Prostate gland (tissue), 2 donors: Measurements from ENCODE around the gene HCFC1R1.

Source experiments
- POLR2A ChIP-seq: fragments of 450-650 bp; IDR thresholded peaks from one replicate; pipeline ENCODE4 v1.6.1; 2016; ENCODE audit warnings: antibody characterized with exemption, mild to moderate bottlenecking
- TF ChIP-seq, protein P1 (sequence below), 4 experiments: fragments of 200-600 bp in 2 of 4; fragments of 450-650 bp in 2 of 4; sonication (generic) in 2 of 4; IDR thresholded peaks; 1 replicate in 3 of 4; 2 replicates in 1 of 4; pipeline ENCODE4 v1.5.1; 2016 to 2019; ENCODE audit warnings: antibody characterized with exemption in 4 of 4, mild to moderate bottlenecking in 2 of 4, moderate library complexity in 2 of 4

DNA sequence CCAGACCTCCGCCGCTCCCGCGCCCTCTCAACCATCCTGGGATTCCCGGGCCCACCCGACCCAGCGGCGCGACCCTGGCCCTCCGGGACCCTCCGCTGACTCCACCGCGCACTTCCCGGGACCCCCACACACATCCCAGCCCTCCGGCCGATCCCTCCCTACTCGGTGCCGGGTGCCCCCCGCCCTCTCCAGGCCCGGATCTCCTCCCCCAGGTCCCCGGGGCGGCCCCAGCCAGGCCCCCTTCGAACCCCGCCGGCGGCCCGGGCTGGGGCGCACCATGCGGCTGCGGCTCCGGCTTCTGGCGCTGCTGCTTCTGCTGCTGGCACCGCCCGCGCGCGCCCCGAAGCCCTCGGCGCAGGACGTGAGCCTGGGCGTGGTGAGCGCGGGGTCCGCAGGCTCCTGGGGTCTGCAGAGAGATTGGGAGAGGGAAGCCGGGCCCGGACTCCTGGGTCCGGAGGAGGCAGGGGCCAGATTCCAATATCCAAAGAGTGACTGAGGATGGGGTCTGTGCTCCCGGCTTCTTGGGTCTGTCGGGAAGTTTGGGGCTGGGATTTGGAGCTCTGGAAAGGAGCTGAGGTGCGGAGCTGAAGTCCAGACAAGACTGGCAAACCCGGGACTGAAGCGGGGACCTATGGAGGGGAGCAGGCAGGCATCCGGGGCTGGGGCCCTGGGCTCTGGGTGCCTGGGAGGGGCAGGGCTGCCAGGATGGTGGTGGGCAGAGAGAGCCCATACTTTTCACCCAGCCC, 23.1 kb upstream of the HCFC1R1 start:
- TF ChIP-seq, protein P1, sequence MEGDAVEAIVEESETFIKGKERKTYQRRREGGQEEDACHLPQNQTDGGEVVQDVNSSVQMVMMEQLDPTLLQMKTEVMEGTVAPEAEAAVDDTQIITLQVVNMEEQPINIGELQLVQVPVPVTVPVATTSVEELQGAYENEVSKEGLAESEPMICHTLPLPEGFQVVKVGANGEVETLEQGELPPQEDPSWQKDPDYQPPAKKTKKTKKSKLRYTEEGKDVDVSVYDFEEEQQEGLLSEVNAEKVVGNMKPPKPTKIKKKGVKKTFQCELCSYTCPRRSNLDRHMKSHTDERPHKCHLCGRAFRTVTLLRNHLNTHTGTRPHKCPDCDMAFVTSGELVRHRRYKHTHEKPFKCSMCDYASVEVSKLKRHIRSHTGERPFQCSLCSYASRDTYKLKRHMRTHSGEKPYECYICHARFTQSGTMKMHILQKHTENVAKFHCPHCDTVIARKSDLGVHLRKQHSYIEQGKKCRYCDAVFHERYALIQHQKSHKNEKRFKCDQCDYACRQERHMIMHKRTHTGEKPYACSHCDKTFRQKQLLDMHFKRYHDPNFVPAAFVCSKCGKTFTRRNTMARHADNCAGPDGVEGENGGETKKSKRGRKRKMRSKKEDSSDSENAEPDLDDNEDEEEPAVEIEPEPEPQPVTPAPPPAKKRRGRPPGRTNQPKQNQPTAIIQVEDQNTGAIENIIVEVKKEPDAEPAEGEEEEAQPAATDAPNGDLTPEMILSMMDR (IDR thresholded peaks at IDR 0.05) = no peak
- TF ChIP-seq POLR2A = no peak
